OCI-LY3 (cell line): ENCODE measurements around the gene LITAF.

Experiments used
- CTCF ChIP-seq: fragments of 200-600, 300-600 bp; sonication (generic); IDR thresholded peaks from 2 replicates; pipeline ENCODE4 v1.5.1; 2014; ENCODE audit warnings: antibody characterized with exemption, low read length, low read depth
- EZH2phosphoT487 ChIP-seq: fragments of 200-600 bp; shearing (Covaris generic); IDR thresholded peaks from 2 replicates; pipeline ENCODE4 v1.6.1; 2018; ENCODE audit warnings: antibody characterized with exemption, mixed run types, low read depth

GRCh38 chr16:11538880-11539279 lies 47.8 kb downstream of the LITAF start:
- TF ChIP-seq CTCF, result no peak
- no peak for TF ChIP-seq EZH2phosphoT487
